Smooth muscle cell (in vitro differentiated cells): ENCODE results near the gene CISD3. TPM values are rescaled to one million over a fixed set of nuclear protein-coding genes. Genes with fewer than 3 reads are reported as not detected.

Experiments
- DNase-seq: peaks from one replicate; lab custom pipeline; 2025; ENCODE audit not compliant: unreplicated experiment; lab: John Stamatoyannopoulos, UW
- H2AFZ ChIP-seq: fragments of 200-600 bp; sonication (generic); 2 replicates; pipeline ENCODE4 v1.6.0; 2016; ENCODE audit warnings: antibody characterized with exemption, low read depth, mild to moderate bottlenecking
- H3F3A ChIP-seq: fragments of 200-600 bp; sonication (generic); 2 replicates; pipeline ENCODE4 v1.6.0; 2017; ENCODE audit warnings: antibody characterized with exemption, low read depth
- H3K27ac ChIP-seq: fragments of 200-600 bp; sonication (generic); 2 replicates; pipeline ENCODE4 v1.5.1; 2016; ENCODE audit warnings: low read depth, mild to moderate bottlenecking
- H3K27me3 ChIP-seq: fragments of 200-600 bp; sonication (generic); 2 replicates; pipeline ENCODE4 v1.6.1; 2016; ENCODE audit warnings: low read depth, mild to moderate bottlenecking
- H3K36me3 ChIP-seq: fragments of 200-600 bp; sonication (generic); 2 replicates; pipeline ENCODE4 v1.5.1; 2016; ENCODE audit warnings: low read depth
- H3K4me1 ChIP-seq: fragments of 200-600 bp; sonication (generic); 2 replicates; pipeline ENCODE4 v1.5.1; 2016; ENCODE audit warnings: low read depth
- H3K4me2 ChIP-seq: fragments of 200-600 bp; sonication (generic); 2 replicates; pipeline ENCODE4 v1.6.0; 2016; ENCODE audit warnings: mild to moderate bottlenecking
- H3K4me3 ChIP-seq: fragments of 200-600 bp; sonication (generic); 2 replicates; pipeline ENCODE4 v1.5.1; 2016; ENCODE audit warnings: mild to moderate bottlenecking
- H3K79me2 ChIP-seq: fragments of 200-600 bp; sonication (generic); 2 replicates; pipeline ENCODE4 v1.6.0; 2016; ENCODE audit warnings: low read depth, mild to moderate bottlenecking
- H3K9ac ChIP-seq: fragments of 200-600 bp; sonication (generic); 2 replicates; pipeline ENCODE4 v1.6.0; 2016; ENCODE audit warnings: low read depth
- H3K9me3 ChIP-seq: fragments of 200-600 bp; sonication (generic); replicated peaks from 2 replicates; pipeline ENCODE4 v1.5.1; 2016; ENCODE audit warnings: low read depth
- H4K20me1 ChIP-seq: fragments of 200-600 bp; sonication (generic); 2 replicates; pipeline ENCODE4 v1.6.0; 2016; ENCODE audit warnings: low read depth
- CTCF ChIP-seq: fragments of 200-600 bp; sonication (generic); IDR thresholded peaks from 2 replicates; pipeline ENCODE4 v1.5.1; 2017; ENCODE audit warnings: borderline replicate concordance, mild to moderate bottlenecking, antibody characterized with exemption; ENCODE audit not compliant: insufficient read depth, poor library complexity, severe bottlenecking
- WGBS: methylation state at CpG from one replicate; pipeline ENCODE4 v1.1.7; 2016; ENCODE audit warnings: low lambda C conversion rate; 5-methylcytosine and 5-hydroxymethylcytosine counted together
- polyA plus RNA-seq: library from polyadenylated mRNA; unstranded; fragments of >200 nt; fragmentation: Nextera tagmentation; extraction: Ambion mirVana; gene quantifications from 2 replicates; pipeline ENCODE4 v1.2.1, GENCODE V29; 2016
- total RNA-seq: library from RNA; depleted of rRNA; stranded (reverse); fragments of >200 nt; gene quantifications from 2 replicates; pipeline ENCODE4 v1.2.3, GENCODE V29; 2014

CISD3 gene
- total and polyA plus RNA-seq, 2 experiments from 2014 or later = 1.3 to 15.1 TPM

DNA sequence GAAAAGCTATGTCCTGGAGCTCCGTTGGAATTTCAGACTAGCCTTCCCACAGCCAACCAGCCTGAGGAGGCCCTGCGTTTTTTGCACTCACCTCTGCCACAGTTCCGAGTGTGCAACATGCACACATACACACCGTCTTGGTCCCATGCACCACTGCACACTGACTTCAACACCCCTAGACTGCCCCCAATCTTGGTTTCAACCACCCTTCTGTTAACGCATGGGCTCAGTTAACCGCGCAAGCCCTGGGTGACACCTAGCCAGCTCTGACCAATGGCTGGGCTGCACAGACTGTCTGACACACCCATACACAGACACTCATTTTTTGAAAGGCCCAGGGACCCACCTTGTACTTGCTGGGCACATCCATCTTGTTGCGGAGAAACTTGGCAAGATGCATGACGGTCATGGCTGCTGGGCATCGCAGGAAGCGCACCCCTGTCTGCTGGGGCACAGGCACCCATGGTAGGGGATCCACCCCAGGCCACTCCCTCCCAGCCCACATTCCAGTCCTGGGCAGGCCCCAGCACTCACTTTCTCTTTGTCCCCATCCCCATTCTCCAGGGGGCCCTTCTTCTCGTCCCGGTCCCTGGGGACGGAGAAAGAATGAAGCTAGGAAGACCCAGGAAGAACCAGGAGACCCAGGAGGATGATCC is 8.0 kb downstream of the CISD3 start:
- no peaks in the 10 kb centered on the region for H3F3A ChIP-seq
- no peak for DNase-seq
- no peak for TF ChIP-seq CTCF
- WGBS = 92% methylated on average over 14 of the region's 14 CpGs
- no peak overlapping the region for H3K4me2 ChIP-seq
- H3K9ac ChIP-seq = no peak overlapping the region
- no peaks in the 10 kb centered on the region for H3K27me3 ChIP-seq
- no peak overlapping the region for H3K4me3 ChIP-seq
- H2AFZ ChIP-seq = no peak overlapping the region
- peaks cover 71% of the 10 kb centered on the region for H4K20me1 ChIP-seq
- H3K27ac ChIP-seq = no peak overlapping the region
- no peaks in the 10 kb centered on the region for H3K9me3 ChIP-seq
- H3K36me3 ChIP-seq = no peaks in the 10 kb centered on the region
- H3K79me2 ChIP-seq = peaks cover 26% of the 10 kb centered on the region
- no peaks in the 10 kb centered on the region for H3K4me1 ChIP-seq

DNA sequence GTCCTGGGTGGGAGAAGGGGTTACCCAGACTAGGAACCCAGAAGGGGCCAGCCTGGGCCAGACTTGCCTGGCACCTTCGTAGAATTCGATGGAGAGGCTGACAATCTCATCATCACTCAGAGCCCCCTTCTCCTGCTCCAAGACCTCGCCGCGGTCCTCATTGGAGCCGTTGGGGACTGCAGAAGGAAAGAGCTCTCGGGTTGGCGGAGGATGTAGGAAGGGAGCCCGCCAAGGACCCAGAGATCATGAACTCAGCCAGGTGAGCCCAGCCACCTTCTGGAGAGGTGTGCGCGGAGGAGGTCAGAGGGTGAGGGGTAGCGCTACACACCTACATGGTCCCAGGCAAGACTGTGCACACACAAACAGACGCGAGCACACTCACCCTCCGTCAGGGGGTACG is 8.5 kb downstream of the CISD3 start:
- Histone ChIP-seq H3K4me1 (no peaks in the 10 kb centered on the region), H4K20me1 (peaks cover 77% of the 10 kb centered on the region), H3K36me3 (no peaks in the 10 kb centered on the region), H3K79me2 (peaks cover 32% of the 10 kb centered on the region), H2AFZ (no peak overlapping the region), H3K4me2 (no peak overlapping the region), H3F3A (no peaks in the 10 kb centered on the region), H3K4me3 (no peak overlapping the region), H3K27me3 (no peaks in the 10 kb centered on the region), H3K27ac (no peak overlapping the region), H3K9ac (no peak overlapping the region), H3K9me3 (no peaks in the 10 kb centered on the region)
- 96% methylated on average over 16 of the region's 16 CpGs for WGBS
- TF ChIP-seq CTCF = no peak
- DNase-seq = no peak

DNA sequence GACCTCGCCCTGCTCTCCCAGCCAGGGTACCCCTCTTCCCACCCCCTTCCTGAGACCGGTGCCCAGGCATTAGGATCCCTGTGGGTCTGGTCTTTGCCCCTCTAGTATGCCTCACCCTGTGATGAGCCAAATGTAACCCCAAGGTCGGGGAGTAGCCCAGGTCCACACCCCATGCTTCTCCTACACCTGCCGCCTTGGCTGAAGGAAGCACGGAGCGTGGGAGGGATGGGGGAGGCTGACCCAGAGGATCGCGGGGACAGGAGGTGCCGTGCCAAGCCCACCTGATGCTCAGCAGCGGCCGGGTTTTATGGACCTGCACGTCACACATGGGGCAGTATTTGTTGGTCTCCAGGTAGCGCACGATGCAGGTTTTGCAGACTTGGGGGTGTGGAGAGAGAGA is 9.2 kb downstream of the CISD3 start:
- H3K9me3 ChIP-seq = no peaks in the 10 kb centered on the region
- TF ChIP-seq CTCF = no peak
- no peak for DNase-seq
- H3K27ac ChIP-seq = no peak overlapping the region
- no peak overlapping the region for H3K4me2 ChIP-seq
- H3K4me3 ChIP-seq = no peak overlapping the region
- 97% methylated on average over 14 of the region's 14 CpGs for WGBS
- no peaks in the 10 kb centered on the region for H3K4me1 ChIP-seq
- no peak overlapping the region for H2AFZ ChIP-seq
- H3K9ac ChIP-seq = no peak overlapping the region
- H3F3A ChIP-seq = no peaks in the 10 kb centered on the region
- H3K79me2 ChIP-seq = peaks cover 38% of the 10 kb centered on the region
- H4K20me1 ChIP-seq = peaks cover 78% of the 10 kb centered on the region
- no peaks in the 10 kb centered on the region for H3K27me3 ChIP-seq
- no peaks in the 10 kb centered on the region for H3K36me3 ChIP-seq

GRCh38 chr17:38740044-38740443 is 9.9 kb downstream of the CISD3 start:
- Histone ChIP-seq H3K27me3 (no peaks in the 10 kb centered on the region), H3K4me3 (no peak overlapping the region), H3K9me3 (no peaks in the 10 kb centered on the region), H3K36me3 (no peaks in the 10 kb centered on the region), H3K4me2 (no peak overlapping the region), H2AFZ (no peak overlapping the region), H3K27ac (no peak overlapping the region), H3F3A (no peaks in the 10 kb centered on the region), H3K79me2 (peaks cover 45% of the 10 kb centered on the region), H3K4me1 (no peaks in the 10 kb centered on the region), H3K9ac (no peak overlapping the region), H4K20me1 (peaks cover 78% of the 10 kb centered on the region)
- DNase-seq = no peak
- TF ChIP-seq CTCF = no peak
- 97% methylated on average over 19 of the region's 19 CpGs for WGBS
